Fibroblast of the aortic adventitia (primary cell): ENCODE data around the gene RAI14. TPM values are rescaled to one million over a fixed set of nuclear protein-coding genes. Genes with fewer than 3 reads are reported as not detected.

ENCODE experiments used
- DNase-seq: peaks from one replicate; pipeline ENCODE4 v3.0.0-alpha.2; 2010; ENCODE audit warnings: low read depth
- H3K4me3 ChIP-seq: 2 replicates; pipeline ENCODE4 v1.5.1; 2011; ENCODE audit warnings: low read depth, mild to moderate bottlenecking, control low read depth, low read length, moderate library complexity
- total RNA-seq: library from RNA; depleted of rRNA; stranded (reverse); fragments of >200 nt; gene quantifications from 2 replicates; pipeline ENCODE4 v1.2.3, GENCODE V29; 2012; ENCODE audit warnings: low replicate concordance
- TF ChIP-seq, protein P1 (sequence below): IDR thresholded peaks from 2 replicates; pipeline ENCODE4 v1.5.1; 2011; ENCODE audit warnings: mild to moderate bottlenecking, low read length, control low read depth, inconsistent platforms; ENCODE audit not compliant: insufficient read depth

RAI14 gene
- total RNA-seq, 1 donor = 100 TPM

DNA sequence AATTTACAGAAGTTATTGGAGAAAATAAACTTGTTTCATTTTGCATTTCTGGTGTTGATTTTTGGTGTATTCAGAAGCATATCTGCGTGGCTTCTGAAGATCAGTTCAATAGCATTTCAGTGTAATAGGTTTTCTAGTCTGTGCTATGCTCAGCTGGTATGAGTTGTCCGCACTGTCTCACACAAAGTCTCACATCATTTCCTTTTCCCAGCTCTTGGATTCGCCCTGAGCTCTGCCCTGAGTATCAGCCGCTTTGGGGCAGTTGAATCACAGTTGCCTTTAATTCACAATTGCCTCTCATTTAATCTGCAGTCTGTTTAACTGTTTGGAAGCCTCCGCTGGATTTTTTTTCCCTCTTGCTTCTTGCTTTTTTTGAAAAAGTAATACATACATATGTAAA is 176.4 kb downstream of the RAI14 start:
- peak; percentile 18 for DNase-seq
- TF ChIP-seq, protein P1, sequence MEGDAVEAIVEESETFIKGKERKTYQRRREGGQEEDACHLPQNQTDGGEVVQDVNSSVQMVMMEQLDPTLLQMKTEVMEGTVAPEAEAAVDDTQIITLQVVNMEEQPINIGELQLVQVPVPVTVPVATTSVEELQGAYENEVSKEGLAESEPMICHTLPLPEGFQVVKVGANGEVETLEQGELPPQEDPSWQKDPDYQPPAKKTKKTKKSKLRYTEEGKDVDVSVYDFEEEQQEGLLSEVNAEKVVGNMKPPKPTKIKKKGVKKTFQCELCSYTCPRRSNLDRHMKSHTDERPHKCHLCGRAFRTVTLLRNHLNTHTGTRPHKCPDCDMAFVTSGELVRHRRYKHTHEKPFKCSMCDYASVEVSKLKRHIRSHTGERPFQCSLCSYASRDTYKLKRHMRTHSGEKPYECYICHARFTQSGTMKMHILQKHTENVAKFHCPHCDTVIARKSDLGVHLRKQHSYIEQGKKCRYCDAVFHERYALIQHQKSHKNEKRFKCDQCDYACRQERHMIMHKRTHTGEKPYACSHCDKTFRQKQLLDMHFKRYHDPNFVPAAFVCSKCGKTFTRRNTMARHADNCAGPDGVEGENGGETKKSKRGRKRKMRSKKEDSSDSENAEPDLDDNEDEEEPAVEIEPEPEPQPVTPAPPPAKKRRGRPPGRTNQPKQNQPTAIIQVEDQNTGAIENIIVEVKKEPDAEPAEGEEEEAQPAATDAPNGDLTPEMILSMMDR = no peak
- no peak overlapping the region for H3K4me3 ChIP-seq

DNA sequence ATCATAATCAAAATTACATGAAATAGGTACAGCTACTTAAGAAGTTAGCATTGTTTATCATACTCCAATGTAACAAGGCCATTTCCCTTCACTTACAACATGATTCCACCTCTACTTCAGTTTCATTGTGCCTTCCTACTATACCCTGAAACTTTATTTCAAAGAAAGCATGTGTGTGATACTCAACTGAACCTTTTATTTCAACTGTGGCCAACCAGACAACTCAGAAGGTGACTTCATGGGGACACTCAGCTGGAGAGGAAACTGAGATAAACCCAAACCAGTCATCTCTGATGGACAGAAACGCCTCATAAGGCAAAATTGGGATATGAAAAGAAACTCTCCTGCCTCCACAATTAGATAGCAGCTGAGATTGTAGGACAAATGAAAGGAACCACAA is 177.0 kb downstream of the RAI14 start:
- H3K4me3 ChIP-seq = no peak overlapping the region
- TF ChIP-seq, protein P1 = no peak
- DNase-seq = no peak

DNA sequence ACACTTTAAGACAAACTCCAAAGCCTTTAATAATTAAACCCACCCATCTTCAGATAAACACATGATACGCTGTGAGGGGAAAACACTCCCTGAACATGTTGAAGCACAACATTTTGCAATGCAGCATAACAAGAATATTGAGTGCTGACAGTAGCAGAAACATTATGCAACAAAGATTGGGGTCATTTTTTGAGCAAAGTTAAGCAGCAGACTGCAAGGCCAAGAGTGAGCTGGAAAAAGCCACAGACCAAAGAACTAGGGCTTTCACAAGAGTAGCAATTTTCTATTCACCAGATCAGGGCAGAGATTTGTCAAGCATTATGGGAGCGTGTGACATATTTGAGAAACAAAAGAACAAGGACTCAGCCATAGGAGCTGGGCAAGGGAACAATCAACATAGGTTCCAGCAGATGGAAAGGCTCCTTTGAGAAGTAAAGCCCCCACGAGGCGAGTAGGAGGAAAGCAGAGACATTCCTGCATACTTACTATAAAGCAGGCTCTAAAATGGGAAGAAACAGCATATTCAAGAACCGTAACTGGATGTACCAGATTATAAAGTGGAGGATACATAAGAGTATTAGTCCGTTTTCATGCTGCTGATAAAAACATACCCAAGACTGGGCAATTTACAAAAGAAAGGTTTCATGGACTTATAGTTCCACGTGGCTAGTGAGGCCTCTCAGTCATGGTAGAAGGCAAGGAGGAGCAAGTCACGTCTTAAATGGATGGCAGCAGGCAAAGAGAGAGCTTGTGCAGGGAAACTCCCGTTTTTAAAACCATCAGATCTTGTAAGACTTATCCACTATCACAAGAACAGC is 178.1 kb downstream of the RAI14 start:
- DNase-seq = no peak
- TF ChIP-seq, protein P1 = no peak
- no peak overlapping the region for H3K4me3 ChIP-seq

- TF ChIP-seq, protein P1 = no peak
- no peak overlapping the region for H3K4me3 ChIP-seq
- DNase-seq = no peak
Observed at GRCh38 chr5:34834794-34835089, 178.6 kb downstream of the RAI14 start.

DNA sequence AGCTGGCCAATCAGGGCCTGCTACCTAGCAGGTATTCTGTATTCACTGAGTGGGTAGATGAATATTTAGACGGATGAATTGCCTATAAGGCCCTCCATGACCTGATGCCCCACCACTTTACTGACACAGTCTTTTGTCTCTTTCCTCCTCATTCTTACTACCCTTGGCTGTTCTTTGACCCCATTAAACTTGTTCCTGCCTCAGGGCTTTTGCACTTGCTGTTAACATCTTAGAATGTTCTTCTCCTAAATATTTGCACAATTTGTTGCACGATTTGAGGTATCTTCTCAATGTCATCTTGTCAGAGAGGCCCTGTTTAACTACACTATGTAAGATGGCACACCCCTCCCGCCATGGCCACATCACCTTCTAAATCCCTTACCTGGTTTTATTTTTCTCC is 179.5 kb downstream of the RAI14 start:
- DNase-seq = no peak
- TF ChIP-seq, protein P1 = no peak
- no peak overlapping the region for H3K4me3 ChIP-seq

GRCh38 chr5:34838785-34839714 is 182.9 kb downstream of the RAI14 start, which contains the start of gene TTC23L:
TSS of gene TTC23L (plus strand) at chr5:34839164. CDS start at chr5:34840672, 1,508 bp downstream.
- H3K4me3 ChIP-seq = peak within 1 kb of the TSS; percentile 86
- peak; percentile 78 for DNase-seq
- TF ChIP-seq, protein P1 = no peak
